Panc1 (cell line): ENCODE data around the gene IGIP. TPM values are rescaled to one million over a fixed set of nuclear protein-coding genes. Genes with fewer than 3 reads are reported as not detected.
A peak's percentile ranks its signal among the peaks of the same experiment; 100 is the strongest.

ENCODE experiments used
- ATAC-seq: fragments of 200-7000 bp; cut with Tn5 transposase; 2 replicates; pipeline ENCODE4 v1.9.1; 2020; ENCODE audit warnings: mild to moderate bottlenecking, moderate library complexity
- BruUV-seq: library from RNA; stranded (reverse); fragments of 400-500 nt; replicated peaks from 2 replicates; lab custom pipeline; 2021; lab: Mats Ljungman, UMichigan
- CTCF ChIA-PET: fragments of 300-600 bp; sonication (Branson Sonifier 250); formaldehyde crosslinking; loops from one replicate; lab custom pipeline; 2022; ENCODE audit warnings: antibody characterized with exemption; lab: Charles Lee
- POLR2A ChIA-PET: fragments of 300-600 bp; sonication (Branson Sonifier 250); formaldehyde crosslinking; loops from one replicate; lab custom pipeline; 2022; ENCODE audit warnings: antibody characterized with exemption; lab: Charles Lee
- DNase-seq: peaks from one replicate; pipeline ENCODE4 v3.0.0-alpha.2; 2010; ENCODE audit warnings: low read depth, low spot score
- H3K27ac ChIP-seq: 2 replicates; pipeline ENCODE4 v1.5.1; 2011; ENCODE audit warnings: mild to moderate bottlenecking, low read length, inconsistent platforms
- H3K27me3 ChIP-seq: fragments of 200-500 bp; sonication (Bioruptor generic); 2 replicates; pipeline ENCODE4 v1.6.0; 2014; ENCODE audit warnings: low read length, inconsistent platforms; ENCODE audit not compliant: control insufficient read depth, insufficient read depth
- H3K36me3 ChIP-seq: fragments of 200-500 bp; sonication (Bioruptor generic); 2 replicates; pipeline ENCODE4 v1.5.1; 2014; ENCODE audit warnings: inconsistent platforms, mild to moderate bottlenecking, low read length, moderate library complexity; ENCODE audit not compliant: control insufficient read depth, insufficient read depth
- H3K4me1 ChIP-seq: 2 replicates; pipeline ENCODE4 v1.5.1; 2011; ENCODE audit warnings: inconsistent platforms, mild to moderate bottlenecking, low read length, moderate library complexity; ENCODE audit not compliant: control insufficient read depth, insufficient read depth
- H3K4me3 ChIP-seq, 2 experiments: 2 replicates each; pipeline ENCODE4 v1.5.1; 2011 to 2012; ENCODE audit warnings: low read depth in 2 of 2, low read length in 2 of 2, mild to moderate bottlenecking in 2 of 2, inconsistent platforms in 1 of 2, moderate library complexity in 1 of 2
- H3K9me3 ChIP-seq: fragments of 200-500 bp; sonication (Bioruptor generic); 2 replicates; pipeline ENCODE4 v1.5.1; 2014; ENCODE audit warnings: low read depth, mild to moderate bottlenecking, inconsistent platforms, low read length, moderate library complexity; ENCODE audit not compliant: control insufficient read depth, insufficient read depth
- POLR2AphosphoS5 ChIP-seq: IDR thresholded peaks from 2 replicates; pipeline ENCODE4 v1.6.1; 2012; ENCODE audit warnings: mild to moderate bottlenecking, low read depth, low read length, moderate library complexity
- SIN3A ChIP-seq: IDR thresholded peaks from 2 replicates; pipeline ENCODE4 v1.6.1; 2012; ENCODE audit warnings: low read depth, mild to moderate bottlenecking, low read length, moderate library complexity, borderline replicate concordance; ENCODE audit not compliant: insufficient read depth
- TCF7L2 ChIP-seq: IDR thresholded peaks from 2 replicates; pipeline ENCODE4 v1.6.1; 2011; ENCODE audit warnings: mild to moderate bottlenecking, low read depth, low read length, inconsistent platforms
- in situ Hi-C: cut with HindIII; loops from 2 replicates; pipeline ENCODE4 v1.10.0; 2016; ENCODE audit warnings: low sequenced_read_pairs, low pct_unique_long_range_greater_than_20kb
- intact Hi-C: fragments of 100-400 bp; cut with micrococcal nuclease; formaldehyde crosslinking; loops from one replicate; pipeline ENCODE4 v1.10.0; 2022; ENCODE audit not compliant: unreplicated experiment
- total RNA-seq: library from RNA; stranded (reverse); gene quantifications from one replicate; pipeline ENCODE4 v1.2.1, GENCODE V29; 2021; ENCODE audit not compliant: unreplicated experiment
- TF ChIP-seq, protein P1 (sequence below): fragments of 450-650 bp; IDR thresholded peaks from 2 replicates; pipeline ENCODE4 v1.5.1; 2017; ENCODE audit warnings: mild to moderate bottlenecking
- TF ChIP-seq, protein P2 (sequence below), 2 experiments: IDR thresholded peaks; 2 replicates each; pipeline ENCODE4 v1.6.1; 2011 to 2012; ENCODE audit warnings: low read depth in 2 of 2, control low read depth in 1 of 2, low read length in 1 of 2, mild to moderate bottlenecking in 1 of 2, moderate library complexity in 1 of 2; ENCODE audit not compliant: insufficient read depth in 1 of 2

The IGIP gene
- total RNA-seq, 1 experiment from 2014 or later = 7.7 TPM

DNA sequence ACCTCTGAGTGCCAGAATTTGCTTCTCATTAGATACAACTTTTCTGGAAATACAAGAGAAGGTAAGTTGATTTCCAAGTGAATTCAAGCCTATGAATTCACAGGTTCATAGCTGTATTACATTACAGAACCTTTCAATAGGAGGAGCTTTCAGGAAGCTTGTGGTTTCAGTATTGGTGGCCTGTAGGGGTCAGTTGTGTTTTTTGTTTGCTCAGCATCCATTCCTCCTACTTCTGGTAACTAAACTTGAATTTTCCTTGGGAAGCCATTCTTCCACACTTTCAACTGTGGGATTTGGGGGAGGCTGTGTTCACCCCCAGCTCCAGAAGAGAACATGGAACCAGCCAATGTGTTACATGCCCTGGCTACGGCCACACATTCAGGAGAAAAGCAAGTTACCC lies 43.7 kb downstream of the IGIP start:
- H3K9me3 ChIP-seq = no peaks in the 10 kb centered on the region
- intact Hi-C loops (no loop called here), in situ Hi-C loops (no loop called here)
- H3K4me3 ChIP-seq = no peak overlapping the region
- ATAC-seq (no peak), DNase-seq (no peak)
- H3K27ac ChIP-seq = no peak overlapping the region
- TF ChIP-seq POLR2AphosphoS5 (no peak), TCF7L2 (no peak), SIN3A (no peak)
- TF ChIP-seq, protein P1, sequence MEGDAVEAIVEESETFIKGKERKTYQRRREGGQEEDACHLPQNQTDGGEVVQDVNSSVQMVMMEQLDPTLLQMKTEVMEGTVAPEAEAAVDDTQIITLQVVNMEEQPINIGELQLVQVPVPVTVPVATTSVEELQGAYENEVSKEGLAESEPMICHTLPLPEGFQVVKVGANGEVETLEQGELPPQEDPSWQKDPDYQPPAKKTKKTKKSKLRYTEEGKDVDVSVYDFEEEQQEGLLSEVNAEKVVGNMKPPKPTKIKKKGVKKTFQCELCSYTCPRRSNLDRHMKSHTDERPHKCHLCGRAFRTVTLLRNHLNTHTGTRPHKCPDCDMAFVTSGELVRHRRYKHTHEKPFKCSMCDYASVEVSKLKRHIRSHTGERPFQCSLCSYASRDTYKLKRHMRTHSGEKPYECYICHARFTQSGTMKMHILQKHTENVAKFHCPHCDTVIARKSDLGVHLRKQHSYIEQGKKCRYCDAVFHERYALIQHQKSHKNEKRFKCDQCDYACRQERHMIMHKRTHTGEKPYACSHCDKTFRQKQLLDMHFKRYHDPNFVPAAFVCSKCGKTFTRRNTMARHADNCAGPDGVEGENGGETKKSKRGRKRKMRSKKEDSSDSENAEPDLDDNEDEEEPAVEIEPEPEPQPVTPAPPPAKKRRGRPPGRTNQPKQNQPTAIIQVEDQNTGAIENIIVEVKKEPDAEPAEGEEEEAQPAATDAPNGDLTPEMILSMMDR = peak; percentile 11; the same call in 1 of the 2 replicates
- TF ChIP-seq, protein P2, sequence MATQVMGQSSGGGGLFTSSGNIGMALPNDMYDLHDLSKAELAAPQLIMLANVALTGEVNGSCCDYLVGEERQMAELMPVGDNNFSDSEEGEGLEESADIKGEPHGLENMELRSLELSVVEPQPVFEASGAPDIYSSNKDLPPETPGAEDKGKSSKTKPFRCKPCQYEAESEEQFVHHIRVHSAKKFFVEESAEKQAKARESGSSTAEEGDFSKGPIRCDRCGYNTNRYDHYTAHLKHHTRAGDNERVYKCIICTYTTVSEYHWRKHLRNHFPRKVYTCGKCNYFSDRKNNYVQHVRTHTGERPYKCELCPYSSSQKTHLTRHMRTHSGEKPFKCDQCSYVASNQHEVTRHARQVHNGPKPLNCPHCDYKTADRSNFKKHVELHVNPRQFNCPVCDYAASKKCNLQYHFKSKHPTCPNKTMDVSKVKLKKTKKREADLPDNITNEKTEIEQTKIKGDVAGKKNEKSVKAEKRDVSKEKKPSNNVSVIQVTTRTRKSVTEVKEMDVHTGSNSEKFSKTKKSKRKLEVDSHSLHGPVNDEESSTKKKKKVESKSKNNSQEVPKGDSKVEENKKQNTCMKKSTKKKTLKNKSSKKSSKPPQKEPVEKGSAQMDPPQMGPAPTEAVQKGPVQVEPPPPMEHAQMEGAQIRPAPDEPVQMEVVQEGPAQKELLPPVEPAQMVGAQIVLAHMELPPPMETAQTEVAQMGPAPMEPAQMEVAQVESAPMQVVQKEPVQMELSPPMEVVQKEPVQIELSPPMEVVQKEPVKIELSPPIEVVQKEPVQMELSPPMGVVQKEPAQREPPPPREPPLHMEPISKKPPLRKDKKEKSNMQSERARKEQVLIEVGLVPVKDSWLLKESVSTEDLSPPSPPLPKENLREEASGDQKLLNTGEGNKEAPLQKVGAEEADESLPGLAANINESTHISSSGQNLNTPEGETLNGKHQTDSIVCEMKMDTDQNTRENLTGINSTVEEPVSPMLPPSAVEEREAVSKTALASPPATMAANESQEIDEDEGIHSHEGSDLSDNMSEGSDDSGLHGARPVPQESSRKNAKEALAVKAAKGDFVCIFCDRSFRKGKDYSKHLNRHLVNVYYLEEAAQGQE (IDR thresholded peaks at IDR 0.05; ENCODE audit: insufficient read depth in 1 of 2, low read depth in 2 of 2, low read length in 1 of 2) = no peak
- ChIA-PET CTCF (no interaction called here), POLR2A (interaction anchor here (0.7 kb wide), 1 partner anchor 51 kb away, joined by 4 read pairs; no protein-coding TSS in a partner anchor)
- H3K27me3 ChIP-seq = no peaks in the 10 kb centered on the region
- no TSS peak for BruUV-seq
- H3K4me1 ChIP-seq = peaks cover 6% of the 10 kb centered on the region; the same call in 1 of the 2 replicates
- no peaks in the 10 kb centered on the region for H3K36me3 ChIP-seq

DNA sequence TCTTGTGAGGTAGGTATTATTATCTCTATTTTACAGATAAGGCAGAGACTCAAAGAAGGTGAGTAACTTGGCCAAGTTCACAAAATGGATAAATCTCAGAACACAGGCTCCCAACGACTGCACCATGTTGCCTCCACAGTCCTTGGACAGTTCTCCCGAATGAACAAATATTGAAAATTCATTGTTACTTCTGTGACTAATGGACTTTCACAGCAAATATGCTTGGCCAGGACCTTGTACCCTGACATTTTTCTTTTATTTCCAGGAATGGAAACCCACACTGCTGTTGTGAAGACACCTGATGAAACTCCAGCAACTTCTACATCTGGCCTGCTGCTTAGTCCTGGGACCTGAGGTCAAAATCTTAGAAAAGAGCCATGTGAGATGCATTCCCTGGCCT lies 46.7 kb downstream of the IGIP start:
- CTCF ChIA-PET = no interaction called here
- Histone ChIP-seq H3K27me3 (no peaks in the 10 kb centered on the region), H3K4me1 (peaks cover 13% of the 10 kb centered on the region), H3K9me3 (no peaks in the 10 kb centered on the region), H3K4me3 (no peak overlapping the region), H3K27ac (no peak overlapping the region), H3K36me3 (no peaks in the 10 kb centered on the region)
- POLR2A ChIA-PET = no interaction called here
- no TSS peak for BruUV-seq
- ATAC-seq (no peak), DNase-seq (no peak)
- in situ Hi-C loops = no loop called here
- TF ChIP-seq, protein P2 (IDR thresholded peaks at IDR 0.05; ENCODE audit: insufficient read depth in 1 of 2, low read depth in 2 of 2, low read length in 1 of 2) = no peak
- TF ChIP-seq, protein P1 = no peak
- no peak for TF ChIP-seq POLR2AphosphoS5
- no peak for TF ChIP-seq SIN3A
- no peak for TF ChIP-seq TCF7L2
- intact Hi-C loops = no loop called here
